ENCODE data around the gene ZC3HAV1L. TPM values are rescaled to one million over a fixed set of nuclear protein-coding genes. Genes with fewer than 3 reads are reported as not detected.
"Not testable (repeated sequence)": the region's sequence is repeated elsewhere in the genome, so short reads cannot be mapped to it uniquely, and the experiment has no call there.

Gene ZC3HAV1L
- total RNA-seq, 8 experiments from 2014 or later = 0.27 to 15.2 (median 1.4) TPM; not detected in 1

- Histone ChIP-seq H3K4me3 (no peak overlapping the region), H3K27ac (no peak overlapping the region), H3K4me1 (replicated peaks in 1 of 2) (no peaks in the 10 kb centered on the region)
- ATAC-seq (replicated peaks in 6 of 8) = no peak
- in situ Hi-C loops (cut with MboI; ENCODE audit: low pct_unique_long_range_greater_than_20kb in 2 of 9, low sequenced_read_pairs in 9 of 9, unreplicated experiment in 9 of 9) = no loop called here
- 80 to 100% (median 100%) methylated on average over 1 to 6 of the region's 9 CpGs; no CpG with 5 or more reads in 1 of the 10 experiments for WGBS, 10 experiments
Measured at GRCh38 chr7:139068544-139069399, 32.9 kb upstream of the ZC3HAV1L start.

DNA sequence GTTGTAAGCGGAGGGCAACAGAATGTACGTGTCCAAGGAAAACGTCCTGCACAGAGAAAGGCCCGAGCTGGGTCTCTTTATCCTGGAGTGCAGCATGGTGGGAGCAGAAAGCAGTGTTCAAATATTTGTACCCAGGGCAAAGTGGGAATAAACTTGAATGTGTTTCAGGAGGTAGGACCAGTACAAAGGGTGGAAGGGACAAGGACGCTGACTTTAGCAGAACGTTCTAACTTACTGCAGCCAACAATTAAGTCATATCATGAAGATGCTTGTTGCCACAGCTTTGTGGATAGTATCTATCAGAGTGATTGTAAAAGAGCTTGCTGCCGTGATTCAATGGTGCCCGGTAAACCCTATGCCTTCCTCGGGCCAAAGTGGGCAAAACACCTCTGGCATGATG is 30.5 kb upstream of the ZC3HAV1L start:
- H3K4me1 ChIP-seq (replicated peaks in 1 of 2) = no peaks in the 10 kb centered on the region
- in situ Hi-C loops (cut with MboI; ENCODE audit: low pct_unique_long_range_greater_than_20kb in 2 of 9, low sequenced_read_pairs in 9 of 9, unreplicated experiment in 9 of 9) = no loop called here
- WGBS, 10 experiments = 80 to 100% (median 92%) methylated on average over 1 to 8 of the region's 9 CpGs; no CpG with 5 or more reads in 1 of the 10 experiments
- no peak overlapping the region for H3K4me3 ChIP-seq
- no peak for ATAC-seq (replicated peaks in 6 of 8)
- H3K27ac ChIP-seq = no peak overlapping the region

DNA sequence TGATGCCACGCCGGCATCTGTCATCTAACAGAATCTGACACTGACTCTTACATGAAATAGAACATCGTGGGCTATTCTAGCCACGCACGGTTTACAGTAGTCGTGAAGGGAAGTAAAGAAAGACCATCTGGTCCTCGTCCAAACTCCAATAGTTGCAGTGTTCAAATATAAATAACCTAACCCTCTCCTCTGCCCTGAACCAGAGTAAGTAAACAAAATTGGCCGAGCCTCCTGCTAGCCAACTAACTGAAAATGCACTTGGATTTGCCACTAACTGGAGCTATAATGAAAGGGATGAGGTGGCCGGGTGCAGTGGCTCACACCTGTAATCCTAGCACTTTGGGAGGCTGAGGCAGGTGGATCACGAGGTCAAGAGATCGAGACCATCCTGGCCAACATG is 29.5 kb upstream of the ZC3HAV1L start:
- no peak overlapping the region for H3K27ac ChIP-seq
- in situ Hi-C loops (cut with MboI; ENCODE audit: low pct_unique_long_range_greater_than_20kb in 2 of 9, low sequenced_read_pairs in 9 of 9, unreplicated experiment in 9 of 9) = no loop called here
- no peaks in the 10 kb centered on the region for H3K4me1 ChIP-seq (replicated peaks in 1 of 2)
- 83 to 100% (median 97%) methylated on average over 1 to 8 of the region's 11 CpGs; no CpG with 5 or more reads in 3 of the 10 experiments for WGBS, 10 experiments
- H3K4me3 ChIP-seq = no peak overlapping the region
- ATAC-seq (replicated peaks in 6 of 8) = no peak

DNA sequence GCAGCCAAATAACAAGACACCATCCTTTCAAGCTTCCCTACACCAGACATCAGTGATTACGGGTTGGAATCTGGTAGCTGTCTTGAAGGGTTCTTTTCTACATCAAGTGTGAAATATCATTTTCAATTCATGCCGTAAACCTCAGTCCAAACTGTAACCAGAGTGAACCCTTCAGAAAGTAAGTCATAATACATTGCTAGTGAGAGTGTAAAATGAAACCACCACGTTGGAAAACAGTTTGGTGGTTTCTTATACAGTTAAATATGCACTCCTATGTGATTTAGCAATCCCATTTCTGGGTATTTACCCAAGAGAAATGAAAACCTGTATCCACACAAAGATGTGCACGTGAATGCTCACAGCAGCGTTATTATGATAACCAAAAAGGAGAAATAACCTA is 25.6 kb upstream of the ZC3HAV1L start:
- H3K4me1 ChIP-seq (replicated peaks in 1 of 2) = no peaks in the 10 kb centered on the region
- H3K27ac ChIP-seq = no peak overlapping the region
- 81 to 100% (median 90%) methylated on average over 1 to 5 of the region's 5 CpGs; no CpG with 5 or more reads in 2 of the 10 experiments for WGBS, 10 experiments
- no peak overlapping the region for H3K4me3 ChIP-seq
- no peak for ATAC-seq (replicated peaks in 6 of 8)
- in situ Hi-C loops (cut with MboI; ENCODE audit: low pct_unique_long_range_greater_than_20kb in 2 of 9, low sequenced_read_pairs in 9 of 9, unreplicated experiment in 9 of 9) = no loop called here

DNA sequence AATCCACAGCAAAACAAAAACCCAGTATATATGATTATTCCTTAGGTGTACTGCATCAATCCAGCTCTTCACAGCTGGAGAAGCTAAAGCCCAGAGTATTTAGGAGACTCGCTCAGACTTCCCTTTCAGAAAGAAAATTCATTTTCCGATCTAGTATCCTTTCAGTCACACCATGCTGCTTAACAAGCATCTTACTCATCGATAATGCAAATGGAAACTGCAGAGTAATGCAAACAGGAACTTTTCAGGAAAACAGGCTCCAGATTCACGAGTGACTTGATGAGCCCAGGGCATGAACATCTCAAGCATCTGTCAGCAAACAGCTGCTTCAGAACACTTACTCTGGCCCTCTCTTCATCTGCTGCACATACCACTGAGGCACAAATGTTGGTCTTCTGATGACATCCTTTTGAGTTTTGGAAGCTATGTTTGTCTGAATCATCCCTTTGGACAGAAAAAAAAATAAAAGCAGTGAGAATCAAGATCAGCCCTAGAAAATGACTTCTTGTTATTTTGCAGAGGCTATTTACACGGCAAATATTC is 24.9 kb upstream of the ZC3HAV1L start:
- WGBS, 10 experiments = 66 to 100% (median 93%) methylated on average over 1 to 5 of the region's 5 CpGs; no CpG with 5 or more reads in 2 of the 10 experiments
- H3K4me1 ChIP-seq (replicated peaks in 1 of 2) = no peaks in the 10 kb centered on the region
- in situ Hi-C loops (cut with MboI; ENCODE audit: low pct_unique_long_range_greater_than_20kb in 2 of 9, low sequenced_read_pairs in 9 of 9, unreplicated experiment in 9 of 9) = no loop called here
- ATAC-seq (replicated peaks in 6 of 8) = no peak
- no peak overlapping the region for H3K27ac ChIP-seq
- no peak overlapping the region for H3K4me3 ChIP-seq

- ATAC-seq (replicated peaks in 6 of 8) = no peak
- WGBS, 10 experiments = 0 to 100% (median 100%) methylated on average over 1 of the region's 1 CpG
- no peak overlapping the region for H3K4me3 ChIP-seq
- in situ Hi-C loops (cut with MboI; ENCODE audit: low pct_unique_long_range_greater_than_20kb in 2 of 9, low sequenced_read_pairs in 9 of 9, unreplicated experiment in 9 of 9) = no loop called here
- H3K4me1 ChIP-seq (replicated peaks in 1 of 2) = no peaks in the 10 kb centered on the region
- H3K27ac ChIP-seq = no peak overlapping the region
Measured at GRCh38 chr7:139059905-139060304, 24.1 kb upstream of the ZC3HAV1L start.

DNA sequence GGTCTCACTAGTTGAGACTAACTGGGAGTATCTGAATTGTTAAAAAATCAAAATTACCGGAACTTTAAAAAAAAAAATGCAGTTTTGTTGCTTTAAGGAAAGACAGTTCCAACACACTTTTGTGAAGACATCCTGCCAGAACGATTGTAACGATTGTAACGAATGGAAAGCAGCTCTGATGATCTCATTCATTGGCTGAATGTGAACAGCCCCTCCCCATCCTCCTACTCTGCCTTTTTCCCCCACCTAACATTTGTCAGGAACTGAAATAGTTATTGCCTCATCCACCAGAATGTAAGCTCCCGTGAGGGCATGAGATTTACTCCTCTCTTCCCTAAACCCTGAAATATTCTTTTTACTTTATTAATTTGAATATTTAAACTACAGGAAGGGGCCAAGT is 23.1 kb upstream of the ZC3HAV1L start:
- H3K4me1 ChIP-seq (replicated peaks in 1 of 2) = no peaks in the 10 kb centered on the region
- ATAC-seq (replicated peaks in 6 of 8) = peak in 4 of 8 experiments; percentile 19 to 69 (median 47)
- 13 to 100% (median 66%) methylated on average over 1 to 5 of the region's 5 CpGs; no CpG with 5 or more reads in 1 of the 10 experiments for WGBS, 10 experiments
- no peak overlapping the region for H3K4me3 ChIP-seq
- in situ Hi-C loops (cut with MboI; ENCODE audit: low pct_unique_long_range_greater_than_20kb in 2 of 9, low sequenced_read_pairs in 9 of 9, unreplicated experiment in 9 of 9) = no loop called here
- H3K27ac ChIP-seq = peak overlapping the region in 1 of 2 donors; percentile 20

GRCh38 chr7:139055674-139056073 is 19.8 kb upstream of the ZC3HAV1L start:
- 80 to 100% (median 92%) methylated on average over 1 of the region's 1 CpG; no CpG with 5 or more reads in 5 of the 10 experiments for WGBS, 10 experiments
- ATAC-seq (replicated peaks in 6 of 8) = no peak
- H3K4me1 ChIP-seq (replicated peaks in 1 of 2) = no peaks in the 10 kb centered on the region
- no peak overlapping the region for H3K4me3 ChIP-seq
- no peak overlapping the region for H3K27ac ChIP-seq
- in situ Hi-C loops (cut with MboI; ENCODE audit: low pct_unique_long_range_greater_than_20kb in 2 of 9, low sequenced_read_pairs in 9 of 9, unreplicated experiment in 9 of 9) = no loop called here

DNA sequence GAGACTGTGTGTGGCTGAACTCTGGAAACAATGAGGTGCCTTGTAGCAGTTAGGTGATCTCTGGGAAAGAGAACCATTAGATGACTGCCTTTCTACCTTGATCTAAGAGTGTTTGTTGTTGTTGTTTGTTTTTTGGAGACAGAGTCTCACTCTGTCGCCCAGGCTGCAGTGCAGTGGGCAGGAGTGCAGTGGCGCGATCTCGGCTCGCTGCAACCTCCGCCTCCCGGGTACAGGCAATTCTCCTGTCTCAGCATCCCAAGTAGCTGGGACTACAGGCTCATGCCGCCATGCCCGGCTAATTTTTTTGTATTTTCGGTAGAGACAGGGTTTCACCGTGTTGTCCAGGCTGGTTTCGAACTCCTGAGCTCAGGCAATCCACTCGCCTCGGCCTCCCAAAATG is 18.8 kb upstream of the ZC3HAV1L start:
- H3K27ac ChIP-seq; in situ Hi-C loops (cut with MboI; ENCODE audit: low pct_unique_long_range_greater_than_20kb in 2 of 9, low sequenced_read_pairs in 9 of 9, unreplicated experiment in 9 of 9); H3K4me1 ChIP-seq (replicated peaks in 1 of 2); ATAC-seq (replicated peaks in 6 of 8); H3K4me3 ChIP-seq: not testable (repeated sequence)
- WGBS, 10 experiments = 80 to 100% (median 98%) methylated on average over 1 to 12 of the region's 14 CpGs; no CpG with 5 or more reads in 3 of the 10 experiments

DNA sequence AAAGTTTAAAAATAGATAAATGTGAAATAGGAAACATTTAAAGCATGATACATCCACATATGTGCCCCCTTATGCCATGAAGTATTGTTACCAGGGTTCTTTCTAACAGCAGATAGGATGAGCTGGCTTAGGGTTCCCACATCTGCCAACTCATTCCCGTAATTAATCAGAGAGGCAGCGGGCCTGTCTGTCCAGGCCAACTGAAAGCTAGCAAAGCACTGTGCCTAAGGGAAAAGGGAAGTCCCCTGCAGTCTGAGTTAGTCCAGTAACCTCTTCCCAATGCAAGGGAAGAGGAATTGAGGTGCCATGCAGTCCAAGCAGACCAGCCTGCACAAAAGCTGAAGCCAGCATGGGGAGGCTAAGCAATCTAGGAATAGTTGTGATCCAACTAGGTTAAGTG is 18.3 kb upstream of the ZC3HAV1L start:
- H3K4me1 ChIP-seq (replicated peaks in 1 of 2) = no peaks in the 10 kb centered on the region
- WGBS, 10 experiments = 50 to 83% (median 64%) methylated on average over 1 to 2 of the region's 2 CpGs; no CpG with 5 or more reads in 6 of the 10 experiments
- in situ Hi-C loops (cut with MboI; ENCODE audit: low pct_unique_long_range_greater_than_20kb in 2 of 9, low sequenced_read_pairs in 9 of 9, unreplicated experiment in 9 of 9) = no loop called here
- ATAC-seq (replicated peaks in 6 of 8) = peak in 2 of 8 experiments; percentile 29 to 35
- H3K27ac ChIP-seq = no peak overlapping the region
- H3K4me3 ChIP-seq = no peak overlapping the region

GRCh38 chr7:139051655-139052054 is 15.8 kb upstream of the ZC3HAV1L start:
- no peak for ATAC-seq (replicated peaks in 6 of 8)
- H3K4me1 ChIP-seq (replicated peaks in 1 of 2) = no peaks in the 10 kb centered on the region
- no peak overlapping the region for H3K27ac ChIP-seq
- in situ Hi-C loops (cut with MboI; ENCODE audit: low pct_unique_long_range_greater_than_20kb in 2 of 9, low sequenced_read_pairs in 9 of 9, unreplicated experiment in 9 of 9) = no loop called here
- no peak overlapping the region for H3K4me3 ChIP-seq

DNA sequence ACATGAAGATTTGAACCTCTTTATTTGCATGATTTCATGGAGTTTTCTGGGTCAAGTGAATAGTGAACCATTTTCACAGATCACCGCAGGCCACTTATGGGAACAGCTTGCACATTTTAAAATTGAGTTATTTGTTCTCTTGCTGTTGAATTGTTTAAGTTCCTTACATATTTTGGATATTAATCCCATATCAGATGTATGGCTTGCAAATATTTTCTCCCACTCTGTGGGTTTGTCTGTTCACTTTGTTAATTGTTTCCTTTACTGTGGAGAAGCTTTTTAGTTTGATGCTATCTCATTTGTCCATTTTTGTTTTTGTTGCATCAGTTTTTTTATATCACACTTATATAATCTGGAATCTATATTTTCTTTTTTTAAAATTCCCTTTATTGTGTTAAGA is 14.1 kb upstream of the ZC3HAV1L start:
- WGBS, 10 experiments = 71 to 100% (median 100%) methylated on average over 1 of the region's 1 CpG; no CpG with 5 or more reads in 1 of the 10 experiments
- H3K4me3 ChIP-seq = no peak overlapping the region
- H3K4me1 ChIP-seq (replicated peaks in 1 of 2) = no peaks in the 10 kb centered on the region
- in situ Hi-C loops (cut with MboI; ENCODE audit: low pct_unique_long_range_greater_than_20kb in 2 of 9, low sequenced_read_pairs in 9 of 9, unreplicated experiment in 9 of 9) = no loop called here
- no peak for ATAC-seq (replicated peaks in 6 of 8)
- no peak overlapping the region for H3K27ac ChIP-seq

DNA sequence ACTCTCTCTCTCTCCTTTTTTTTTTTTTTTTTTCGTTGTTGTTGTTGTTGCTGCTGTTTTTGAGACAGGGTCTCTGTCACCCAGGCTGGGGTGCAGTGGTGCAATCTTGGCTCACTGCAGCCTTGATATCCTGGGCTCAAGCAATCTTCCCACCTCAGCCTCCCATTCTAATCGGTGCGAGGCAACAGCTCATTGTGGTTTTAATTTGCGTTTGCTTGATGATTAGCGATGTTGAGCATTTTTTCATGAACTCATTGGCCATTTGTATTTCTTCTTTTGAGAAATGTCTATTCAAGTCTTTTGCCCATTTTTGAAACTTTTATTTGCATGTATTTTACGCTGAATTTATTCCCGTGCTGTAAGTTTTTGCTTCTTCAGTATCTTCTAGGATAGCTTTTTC is 13.3 kb upstream of the ZC3HAV1L start:
- in situ Hi-C loops (cut with MboI; ENCODE audit: low pct_unique_long_range_greater_than_20kb in 2 of 9, low sequenced_read_pairs in 9 of 9, unreplicated experiment in 9 of 9) = no loop called here
- no peaks in the 10 kb centered on the region for H3K4me1 ChIP-seq (replicated peaks in 1 of 2)
- no peak overlapping the region for H3K4me3 ChIP-seq
- no peak overlapping the region for H3K27ac ChIP-seq
- 67 to 100% (median 82%) methylated on average over 3 to 7 of the region's 7 CpGs; no CpG with 5 or more reads in 1 of the 10 experiments for whole genome bisulfite sequencing, 10 experiments
- no peak for ATAC-seq (replicated peaks in 6 of 8)

Measured in motor neuron (in vitro differentiated cells).